Psoas muscle (tissue), 8 donors: ENCODE data around the gene CACNG8. TPM values are rescaled to one million over a fixed set of nuclear protein-coding genes. Genes with fewer than 3 reads are reported as not detected.

Experiments
- ATAC-seq, 4 donors: fragments of 200-7000 bp; cut with Tn5 transposase; one replicate each; pipeline ENCODE4 v1.9.1; 2020; ENCODE audit warnings: moderate library complexity in 3 of 4, mild to moderate bottlenecking in 2 of 4
- DNase-seq, 2 donors: peaks; one replicate each; pipeline ENCODE4 v3.0.0-alpha.2; 2020
- H3K27ac ChIP-seq: fragments of 200-600 bp; one replicate; pipeline ENCODE4 v1.8.0; 2022
- H3K27me3 ChIP-seq, 3 donors: fragments of 200-600 bp in 1 of 3; one replicate each; pipeline versions ENCODE4 v1.6.1 to v1.8.0; 2013 to 2022; ENCODE audit warnings: low read length in 2 of 3, mild to moderate bottlenecking in 2 of 3, moderate library complexity in 1 of 3; ENCODE audit not compliant: insufficient read depth in 3 of 3
- H3K36me3 ChIP-seq, 2 donors: fragments of 200-600 bp in 1 of 2; one replicate each; pipeline versions ENCODE4 v1.6.1 to v1.8.0; 2013 to 2022; ENCODE audit warnings: low read depth in 1 of 2, mild to moderate bottlenecking in 1 of 2, moderate library complexity in 1 of 2; ENCODE audit not compliant: insufficient read depth in 1 of 2
- H3K4me1 ChIP-seq: fragments of 200-600 bp; one replicate; pipeline ENCODE4 v1.8.0; 2022
- H3K4me3 ChIP-seq: fragments of 200-600 bp; one replicate; pipeline ENCODE4 v1.8.0; 2022; ENCODE audit warnings: mild to moderate bottlenecking
- H3K9me3 ChIP-seq: fragments of 200-600 bp; one replicate; pipeline ENCODE4 v1.8.0; 2022
- CTCF ChIP-seq: fragments of 200-600 bp; IDR thresholded peaks from one replicate; pipeline ENCODE4 v1.8.0; 2022; ENCODE audit warnings: antibody characterized with exemption
- WGBS, 3 donors: extraction: QIAGEN DNeasy Blood & Tissue Kit; methylation state at CpG; one replicate each; pipeline versions ENCODE4 v1.1.6 to v1.1.7; 2013; 5-methylcytosine and 5-hydroxymethylcytosine counted together
- intact Hi-C, 2 donors: fragments of 100-400 bp; cut with DNase I; formaldehyde crosslinking; loops; one replicate each; pipeline versions ENCODE4 v1.11.0 to v1.14.2; 2022
- polyA plus RNA-seq, 3 donors: library from polyadenylated mRNA; stranded (reverse); fragments of 200-250 nt; gene quantifications; one replicate each; pipeline ENCODE4 v1.2.3, GENCODE V29; 2013
- total RNA-seq, 4 donors: library from RNA; stranded (reverse); fragmentation: NEBNext Ultra II Directional in 2 of 4; extraction: Animal tissue kit (Norgen Biotek cat#: 25700) in 2 of 4; gene quantifications; one replicate each; pipeline versions ENCODE4 v1.2.1 to v1.2.4, GENCODE V29; 2021 to 2023
- donor health status: healthy with polysubstance abuse.
- donor health status: DM: no; HTN: no; CAD: no; lungs with moderate emphysema.
- donor health status: Bipolar disorder and iron deficiency.
- donor health status: healthy.
- donor health status: DM: yes; HTN: yes; CAD: no.
- donor health status: DM: no; HTN: no; CAD: no.
- donor health status: DM: no; HTN: no; CAD: no.
- donor health status: DM: yes; HTN: yes; CAD: no.

Gene CACNG8
- total and polyA plus RNA-seq, 7 donors, result 0.04 to 0.42 (median 0.16) TPM

- Histone ChIP-seq H3K4me1 (no peaks in the 10 kb centered on the region), H3K4me3 (no peak overlapping the region), H3K9me3 (no peaks in the 10 kb centered on the region), H3K36me3 (no peaks in the 10 kb centered on the region), H3K27ac (no peak overlapping the region), H3K27me3 (no peaks in the 10 kb centered on the region)
- no peak for DNase-seq
- no peak for ATAC-seq
- intact Hi-C loops, result no loop called here
- no peak for TF ChIP-seq CTCF
- WGBS, 3 donors, result 86 to 92% (median 92%) methylated on average over 6 of the region's 6 CpGs
Measured at GRCh38 chr19:54010474-54010873, 47.7 kb downstream of the CACNG8 start.

- Histone ChIP-seq H3K36me3 (no peaks in the 10 kb centered on the region), H3K4me1 (no peaks in the 10 kb centered on the region), H3K9me3 (no peaks in the 10 kb centered on the region), H3K4me3 (no peak overlapping the region), H3K27me3 (no peaks in the 10 kb centered on the region), H3K27ac (no peak overlapping the region)
- intact Hi-C loops, result no loop called here
- ATAC-seq (no peak), DNase-seq (no peak)
- no peak for TF ChIP-seq CTCF
- WGBS, 3 donors, result 51 to 56% (median 54%) methylated on average over 28 to 36 of the region's 36 CpGs
Measured at GRCh38 chr19:54011507-54012211, 48.9 kb downstream of the CACNG8 start.

- Histone ChIP-seq H3K4me1 (no peaks in the 10 kb centered on the region), H3K4me3 (no peak overlapping the region), H3K27me3 (no peaks in the 10 kb centered on the region), H3K27ac (no peak overlapping the region), H3K36me3 (no peaks in the 10 kb centered on the region), H3K9me3 (no peaks in the 10 kb centered on the region)
- ATAC-seq (no peak), DNase-seq (no peak)
- no peak for TF ChIP-seq CTCF
- intact Hi-C loops, result no loop called here
- 66 to 75% (median 73%) methylated on average over 8 of the region's 8 CpGs for WGBS, 3 donors
Measured at GRCh38 chr19:54013866-54014265, 51.1 kb downstream of the CACNG8 start.

GRCh38 chr19:54014920-54015560 lies 52.3 kb downstream of the CACNG8 start:
- 34 to 42% (median 37%) methylated on average over 19 of the region's 19 CpGs for WGBS, 3 donors
- ATAC-seq (no peak), DNase-seq (no peak)
- Histone ChIP-seq H3K4me1 (no peaks in the 10 kb centered on the region), H3K27ac (no peak overlapping the region), H3K9me3 (no peaks in the 10 kb centered on the region), H3K36me3 (no peaks in the 10 kb centered on the region), H3K27me3 (no peaks in the 10 kb centered on the region), H3K4me3 (no peak overlapping the region)
- intact Hi-C loops, result no loop called here
- no peak for TF ChIP-seq CTCF
